ENCODE measurements around the gene SMCO2.
"Not testable (repeated sequence)": the region's sequence is repeated elsewhere in the genome, so short reads cannot be mapped to it uniquely, and the experiment has no call there.

The SMCO2 gene

GRCh38 chr12:27530157-27530922, 83.8 kb downstream of the SMCO2 start:
- no peak for DNase-seq

GRCh38 chr12:27531896-27532295, 85.4 kb downstream of the SMCO2 start:
- no peak for DNase-seq

GRCh38 chr12:27534060-27534764, 87.7 kb downstream of the SMCO2 start:
- no peak for DNase-seq

- no peak for DNase-seq
These were observed 88.2 kb downstream of the SMCO2 start for GRCh38 chr12:27534765-27535161.

GRCh38 chr12:27535318-27535717, 88.8 kb downstream of the SMCO2 start:
- no peak for DNase-seq

GRCh38 chr12:27537855-27538675, 91.5 kb downstream of the SMCO2 start:
- no peak for DNase-seq

GRCh38 chr12:27539191-27539631, 92.7 kb downstream of the SMCO2 start:
- no peak for DNase-seq

- DNase-seq: no peak
These were observed 94.6 kb downstream of the SMCO2 start for GRCh38 chr12:27541031-27541719.

- DNase-seq: no peak
These were observed 96.1 kb downstream of the SMCO2 start for GRCh38 chr12:27542628-27543027.

GRCh38 chr12:27544858-27545257, 98.3 kb downstream of the SMCO2 start:
- DNase-seq: not testable (repeated sequence)

GRCh38 chr12:27545665-27546064, 99.1 kb downstream of the SMCO2 start:
- DNase-seq: no peak

- DNase-seq: no peak
These were observed 101.1 kb downstream of the SMCO2 start for GRCh38 chr12:27547592-27547991.

- peak in 1 of 3 experiments; percentile 83 for DNase-seq
These were observed 102.0 kb downstream of the SMCO2 start for GRCh38 chr12:27548301-27549199.

- DNase-seq: no peak
These were observed 102.8 kb downstream of the SMCO2 start for GRCh38 chr12:27549236-27549800.

GRCh38 chr12:27549801-27550652, 103.5 kb downstream of the SMCO2 start:
- peak; percentile 21 to 42 (median 32) for DNase-seq

- DNase-seq: no peak
These were observed 104.1 kb downstream of the SMCO2 start for GRCh38 chr12:27550653-27550975.

GRCh38 chr12:27551172-27551840, 104.8 kb downstream of the SMCO2 start:
- no peak for DNase-seq

Measured in NCI-H1417 (cell line).